ENCODE measurements around the gene CARD6. TPM values are rescaled to one million over a fixed set of nuclear protein-coding genes. Genes with fewer than 3 reads are reported as not detected.
"Not testable (repeated sequence)": the region's sequence is repeated elsewhere in the genome, so short reads cannot be mapped to it uniquely, and the experiment has no call there.

CARD6 gene
- total RNA-seq, 1 experiment from 2014 or later: 6.6 TPM

- no peaks in the 10 kb centered on the region for H3K36me3 ChIP-seq
- peaks cover 24% of the 10 kb centered on the region for H3K4me1 ChIP-seq (replicated peaks)
- H3K27ac ChIP-seq: no peak overlapping the region
- no peaks in the 10 kb centered on the region for H3K9me3 ChIP-seq (replicated peaks)
- DNase-seq (ENCODE audit: low read depth in 1 of 2, low spot score in 2 of 2): no peak
- H3K27me3 ChIP-seq (replicated peaks): no peaks in the 10 kb centered on the region
- no peak overlapping the region for H3K4me3 ChIP-seq
These were observed 29.0 kb upstream of the CARD6 start for GRCh38 chr5:40812125-40812524.

- H3K4me3 ChIP-seq: no peak overlapping the region
- H3K27me3 ChIP-seq (replicated peaks): no peaks in the 10 kb centered on the region
- H3K9me3 ChIP-seq (replicated peaks): no peaks in the 10 kb centered on the region
- no peak for DNase-seq (ENCODE audit: low read depth in 1 of 2, low spot score in 2 of 2)
- no peaks in the 10 kb centered on the region for H3K36me3 ChIP-seq
- H3K4me1 ChIP-seq (replicated peaks): peaks cover 10% of the 10 kb centered on the region
- no peak overlapping the region for H3K27ac ChIP-seq
These were observed 27.4 kb upstream of the CARD6 start for GRCh38 chr5:40813698-40814281.

GRCh38 chr5:40823459-40823858 lies 17.7 kb upstream of the CARD6 start:
- Histone ChIP-seq H3K4me1 (replicated peaks) (no peaks in the 10 kb centered on the region; the same call in 1 of the 2 replicates), H3K4me3 (no peak overlapping the region), H3K36me3 (peaks cover 41% of the 10 kb centered on the region), H3K9me3 (replicated peaks) (no peaks in the 10 kb centered on the region), H3K27me3 (replicated peaks) (no peaks in the 10 kb centered on the region), H3K27ac (no peak overlapping the region)
- no peak for DNase-seq (ENCODE audit: low read depth in 1 of 2, low spot score in 2 of 2)

- H3K36me3 ChIP-seq: peaks cover 62% of the 10 kb centered on the region
- not testable (repeated sequence) for DNase-seq (ENCODE audit: low read depth in 1 of 2, low spot score in 2 of 2); H3K9me3 ChIP-seq (replicated peaks); H3K27me3 ChIP-seq (replicated peaks); H3K4me3 ChIP-seq; H3K27ac ChIP-seq; H3K4me1 ChIP-seq (replicated peaks)
These were observed 15.6 kb upstream of the CARD6 start for GRCh38 chr5:40825461-40826043.

- Histone ChIP-seq H3K36me3 (peaks cover 73% of the 10 kb centered on the region), H3K4me3 (no peak overlapping the region), H3K27ac (no peak overlapping the region), H3K9me3 (replicated peaks) (no peaks in the 10 kb centered on the region), H3K27me3 (replicated peaks) (no peaks in the 10 kb centered on the region), H3K4me1 (replicated peaks) (no peaks in the 10 kb centered on the region; the same call in 1 of the 2 replicates)
- no peak for DNase-seq (ENCODE audit: low read depth in 1 of 2, low spot score in 2 of 2)
These were observed 14.5 kb upstream of the CARD6 start for GRCh38 chr5:40826489-40827187.

- no peak overlapping the region for H3K4me3 ChIP-seq
- no peak for DNase-seq (ENCODE audit: low read depth in 1 of 2, low spot score in 2 of 2)
- H3K9me3 ChIP-seq (replicated peaks): no peaks in the 10 kb centered on the region
- H3K4me1 ChIP-seq (replicated peaks): no peaks in the 10 kb centered on the region; the same call in 1 of the 2 replicates
- peaks cover 80% of the 10 kb centered on the region for H3K36me3 ChIP-seq
- H3K27me3 ChIP-seq (replicated peaks): no peaks in the 10 kb centered on the region
- H3K27ac ChIP-seq: no peak overlapping the region
These were observed 13.8 kb upstream of the CARD6 start for GRCh38 chr5:40827188-40827977.

- H3K4me3 ChIP-seq: no peak overlapping the region
- H3K27ac ChIP-seq: no peak overlapping the region
- no peak for DNase-seq (ENCODE audit: low read depth in 1 of 2, low spot score in 2 of 2)
- no peaks in the 10 kb centered on the region for H3K9me3 ChIP-seq (replicated peaks)
- H3K4me1 ChIP-seq (replicated peaks): peaks cover 3% of the 10 kb centered on the region; the same call in 1 of the 2 replicates
- H3K36me3 ChIP-seq: peaks cover 87% of the 10 kb centered on the region
- no peaks in the 10 kb centered on the region for H3K27me3 ChIP-seq (replicated peaks)
These were observed 13.0 kb upstream of the CARD6 start for GRCh38 chr5:40828021-40828631.

- no peak for DNase-seq (ENCODE audit: low read depth in 1 of 2, low spot score in 2 of 2)
- Histone ChIP-seq H3K9me3 (replicated peaks) (no peaks in the 10 kb centered on the region), H3K4me3 (no peak overlapping the region), H3K36me3 (peaks cover 96% of the 10 kb centered on the region), H3K27me3 (replicated peaks) (no peaks in the 10 kb centered on the region), H3K27ac (no peak overlapping the region), H3K4me1 (replicated peaks) (peaks cover 11% of the 10 kb centered on the region)
These were observed 12.2 kb upstream of the CARD6 start for GRCh38 chr5:40828690-40829661.

GRCh38 chr5:40829748-40830533 lies 11.2 kb upstream of the CARD6 start:
- Histone ChIP-seq H3K27ac (no peak overlapping the region), H3K4me3 (no peak overlapping the region), H3K36me3 (peaks cover 98% of the 10 kb centered on the region), H3K27me3 (replicated peaks) (no peaks in the 10 kb centered on the region), H3K4me1 (replicated peaks) (peaks cover 13% of the 10 kb centered on the region), H3K9me3 (replicated peaks) (no peaks in the 10 kb centered on the region)
- no peak for DNase-seq (ENCODE audit: low read depth in 1 of 2, low spot score in 2 of 2)

- Histone ChIP-seq H3K4me1 (replicated peaks) (peaks cover 20% of the 10 kb centered on the region), H3K36me3 (peaks cover 82% of the 10 kb centered on the region), H3K4me3 (no peak overlapping the region), H3K27ac (no peak overlapping the region), H3K9me3 (replicated peaks) (no peaks in the 10 kb centered on the region), H3K27me3 (replicated peaks) (no peaks in the 10 kb centered on the region)
- no peak for DNase-seq (ENCODE audit: low read depth in 1 of 2, low spot score in 2 of 2)
These were observed 9.6 kb upstream of the CARD6 start for GRCh38 chr5:40831346-40832210.

GRCh38 chr5:40832345-40832744 lies 8.8 kb upstream of the CARD6 start:
- Histone ChIP-seq H3K4me3 (no peak overlapping the region), H3K36me3 (peaks cover 75% of the 10 kb centered on the region), H3K4me1 (replicated peaks) (peaks cover 20% of the 10 kb centered on the region), H3K27me3 (replicated peaks) (no peaks in the 10 kb centered on the region), H3K27ac (no peak overlapping the region), H3K9me3 (replicated peaks) (no peaks in the 10 kb centered on the region)
- DNase-seq (ENCODE audit: low read depth in 1 of 2, low spot score in 2 of 2): no peak

Measured in SJSA1 (cell line).